OCI-LY1 (cell line): ENCODE measurements around the gene ACER3.

Experiments
- CTCF ChIP-seq: fragments of 200-600 bp; sonication (generic), shearing (Covaris generic); IDR thresholded peaks from 2 replicates; pipeline ENCODE4 v1.5.1; 2017; ENCODE audit warnings: mild to moderate bottlenecking, antibody characterized with exemption, low read length, moderate library complexity, mixed read lengths
- EZH2 ChIP-seq: fragments of 200-600 bp; sonication (generic), shearing (Covaris generic); IDR thresholded peaks from 2 replicates; pipeline ENCODE4 v1.8.0; 2017; ENCODE audit warnings: borderline replicate concordance, mixed run types, mild to moderate bottlenecking, antibody characterized with exemption, low read length, moderate library complexity, mixed read lengths

- TF ChIP-seq EZH2 (no peak), CTCF (no peak)
These were observed 87.1 kb downstream of the ACER3 start for GRCh38 chr11:76947800-76948199.
